GM18873 (cell line): ENCODE measurements around the gene MEF2C.

Source experiments
- ATAC-seq: cut with Tn5 transposase; IDR thresholded peaks from one replicate; pipeline ENCODE4 v1.9.1; 2021; ENCODE audit warnings: mild to moderate bottlenecking, moderate library complexity, moderate number of reproducible peaks; ENCODE audit not compliant: unreplicated experiment, low FRiP score

Gene MEF2C

DNA sequence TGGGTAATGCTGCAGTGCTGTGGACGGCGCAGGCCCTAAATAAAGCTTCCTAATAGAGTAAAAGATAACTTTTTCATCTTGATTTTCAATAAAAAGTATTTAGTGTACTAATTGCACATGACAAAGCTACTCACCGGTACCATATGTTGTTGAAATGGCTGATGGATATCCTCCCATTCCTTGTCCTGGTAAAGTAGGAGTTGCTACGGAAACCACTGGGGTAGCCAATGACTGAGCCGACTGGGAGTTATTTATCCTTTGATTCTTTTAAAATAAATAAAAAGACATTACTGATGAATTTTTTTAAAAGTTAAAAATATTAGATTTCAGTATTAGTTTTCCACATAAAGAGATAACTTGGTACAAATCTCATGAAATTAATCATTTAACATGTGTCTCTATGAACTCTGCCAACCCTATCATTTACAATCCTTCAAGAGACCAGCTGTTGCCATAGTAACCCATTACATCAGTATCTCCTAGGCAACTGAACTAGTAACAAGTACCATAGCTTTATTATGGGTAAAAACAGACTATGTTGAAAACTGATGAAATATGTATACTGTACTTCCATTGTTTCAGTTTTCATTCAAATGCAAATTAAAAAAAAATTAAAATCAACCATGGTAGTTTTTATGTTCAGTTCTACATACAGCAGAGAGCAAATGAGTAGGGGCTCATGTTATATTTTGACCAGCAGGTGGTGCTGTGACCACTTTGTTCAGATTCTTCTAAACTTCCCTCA, 153.7 kb downstream of the MEF2C start:
- ATAC-seq, result peak; percentile 32

DNA sequence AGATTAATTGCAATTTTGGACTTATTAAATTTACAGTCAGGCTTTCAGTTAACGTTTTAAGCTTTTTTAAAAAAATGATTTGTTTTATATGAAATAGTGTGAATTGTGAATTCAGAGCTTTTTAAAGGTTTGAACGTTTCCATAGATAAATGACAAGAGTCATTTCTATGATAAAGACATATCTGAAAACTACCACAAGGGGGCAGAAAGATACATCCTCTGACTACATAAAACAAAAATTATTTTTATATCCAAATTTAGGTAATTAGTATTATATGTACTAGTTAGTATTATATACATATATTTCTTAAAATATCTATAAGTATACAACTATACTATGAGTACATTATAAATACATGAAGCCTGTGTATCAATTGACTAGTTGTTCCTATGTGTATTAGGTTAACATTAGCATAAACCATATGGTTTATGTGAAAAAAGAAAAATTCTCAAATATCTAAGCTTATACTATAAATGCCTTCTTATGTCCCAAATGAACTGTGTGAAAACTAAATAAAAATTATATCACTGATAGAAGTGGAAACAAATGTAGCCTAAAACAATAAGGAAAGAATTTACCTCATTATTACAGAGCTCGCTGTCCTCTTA, 155.2 kb downstream of the MEF2C start:
- no peak for ATAC-seq

DNA sequence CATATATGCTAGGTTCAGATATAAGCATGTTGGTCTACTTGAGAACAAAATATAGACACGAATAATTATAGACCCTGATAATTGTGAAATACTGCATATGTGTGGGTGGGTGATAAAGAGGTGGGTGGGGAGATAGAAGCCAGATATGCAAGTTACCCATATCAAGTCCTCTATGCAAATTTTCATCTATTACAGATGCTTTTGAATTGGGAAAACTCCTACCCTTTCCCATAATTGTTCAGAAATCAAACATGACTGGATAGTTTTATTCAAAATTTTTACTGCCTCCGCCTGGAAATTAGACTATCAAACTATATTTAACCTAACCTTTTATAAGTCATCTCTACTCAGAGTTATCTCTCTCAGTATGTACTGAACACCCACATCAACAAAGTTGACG, 157.5 kb downstream of the MEF2C start:
- ATAC-seq, result no peak

DNA sequence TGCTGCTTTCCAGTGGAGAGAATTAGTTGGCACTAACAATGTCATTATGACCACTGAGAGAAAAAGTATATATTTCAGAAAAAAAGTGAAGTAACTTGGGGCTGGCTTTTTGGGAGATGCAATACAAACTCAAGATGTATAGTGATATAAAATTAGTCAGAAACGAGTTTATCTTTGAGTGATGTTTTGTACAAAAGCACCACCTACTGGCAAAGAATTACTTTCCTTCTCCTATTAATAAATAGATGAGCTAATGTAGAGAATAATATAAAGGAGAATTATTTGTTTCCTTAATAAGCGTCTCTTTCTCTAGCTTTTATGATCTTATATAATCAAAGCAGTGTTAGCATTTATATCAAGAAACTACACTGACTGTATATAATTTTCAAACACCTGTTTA, 158.8 kb downstream of the MEF2C start:
- ATAC-seq, result no peak

DNA sequence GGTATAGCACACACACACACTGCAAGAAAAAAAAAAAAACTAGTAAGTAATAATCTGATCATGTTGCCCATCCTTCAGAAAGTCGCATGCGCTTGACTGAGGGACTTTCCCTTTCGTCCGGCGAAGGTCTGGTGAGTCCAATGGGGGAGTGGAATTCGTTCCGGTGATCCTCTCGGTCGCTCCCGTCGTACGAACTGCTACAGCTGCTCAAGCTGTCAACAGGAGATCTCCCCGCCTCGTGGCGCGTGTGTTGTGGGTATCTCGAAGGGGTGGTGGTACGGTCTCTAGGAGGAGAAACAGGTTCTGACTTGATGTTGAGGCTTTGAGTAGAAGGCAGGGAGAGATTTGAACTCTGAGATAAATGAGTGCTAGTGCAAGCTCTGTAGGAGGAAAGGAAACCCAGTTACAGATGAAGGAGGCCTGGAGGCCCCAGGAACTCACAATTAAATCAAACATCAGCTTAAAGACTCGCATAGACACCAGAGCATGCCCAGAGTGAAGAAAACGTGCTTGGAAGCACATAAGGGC, 160.4 kb downstream of the MEF2C start:
- no peak for ATAC-seq

DNA sequence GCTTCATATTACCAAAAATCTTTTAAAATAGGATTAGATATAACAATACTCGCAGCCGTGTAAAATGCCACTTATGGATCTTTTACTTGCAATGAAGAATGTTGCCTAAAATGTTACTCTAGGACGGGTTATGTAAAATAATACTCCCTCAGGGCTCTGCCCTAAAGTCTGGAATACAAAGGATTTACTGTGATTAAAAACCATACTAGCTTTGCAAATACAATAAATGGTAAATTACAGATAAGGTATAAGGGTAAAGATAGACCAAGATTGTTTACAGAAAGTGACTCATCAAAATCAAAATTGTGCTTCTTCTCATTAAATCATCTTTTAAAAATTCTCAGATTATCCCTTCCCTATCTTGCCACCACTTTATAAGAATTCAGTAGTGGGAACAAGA, 163.6 kb downstream of the MEF2C start:
- ATAC-seq, result no peak

GRCh38 chr5:88718736-88719135, 164.2 kb downstream of the MEF2C start:
- no peak for ATAC-seq

DNA sequence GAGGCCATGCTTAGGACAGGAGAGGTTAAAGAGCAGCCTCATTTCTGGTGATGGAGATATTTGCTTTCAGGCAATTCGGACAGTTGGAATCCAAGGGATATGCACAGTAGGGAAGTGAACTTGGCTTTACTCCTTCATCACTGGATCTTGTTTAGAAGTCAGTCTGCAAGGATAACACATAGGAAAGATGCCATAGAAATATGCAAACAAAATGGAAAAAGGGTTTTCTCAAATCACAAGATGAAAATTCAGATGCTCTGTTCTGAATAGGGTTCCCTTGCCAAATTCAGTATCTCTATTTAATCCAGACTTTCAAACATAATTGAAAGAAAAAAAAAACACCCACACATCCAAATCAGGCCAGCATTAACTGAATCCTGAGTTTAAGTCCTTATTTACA, 166.9 kb downstream of the MEF2C start:
- no peak for ATAC-seq

DNA sequence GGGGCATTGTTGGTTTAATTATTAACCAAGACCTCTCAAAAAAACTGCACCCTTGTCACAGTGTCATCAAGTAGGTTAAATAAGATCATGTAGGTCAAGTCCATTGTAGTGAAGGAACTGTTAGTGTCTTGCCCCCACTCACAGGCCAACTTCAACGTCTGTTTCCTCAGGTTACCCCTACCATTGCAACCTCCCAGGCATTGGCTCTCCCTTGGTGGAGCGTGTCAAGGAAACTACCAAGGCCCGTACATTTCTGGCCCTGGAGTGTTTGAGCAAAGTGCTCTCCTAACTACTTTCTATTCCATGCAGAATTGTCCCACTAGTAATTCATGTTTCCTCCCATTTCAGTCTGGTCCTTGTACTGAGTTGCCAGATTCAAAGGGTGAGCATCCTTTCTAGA, 167.5 kb downstream of the MEF2C start:
- no peak for ATAC-seq

GRCh38 chr5:88713818-88714217, 169.2 kb downstream of the MEF2C start:
- ATAC-seq, result no peak

GRCh38 chr5:88708682-88709398, 174.1 kb downstream of the MEF2C start:
- no peak for ATAC-seq

- ATAC-seq, result no peak
Observed at GRCh38 chr5:88708021-88708420, 175.0 kb downstream of the MEF2C start.

- no peak for ATAC-seq
Observed at GRCh38 chr5:88707216-88707965, 175.6 kb downstream of the MEF2C start.

DNA sequence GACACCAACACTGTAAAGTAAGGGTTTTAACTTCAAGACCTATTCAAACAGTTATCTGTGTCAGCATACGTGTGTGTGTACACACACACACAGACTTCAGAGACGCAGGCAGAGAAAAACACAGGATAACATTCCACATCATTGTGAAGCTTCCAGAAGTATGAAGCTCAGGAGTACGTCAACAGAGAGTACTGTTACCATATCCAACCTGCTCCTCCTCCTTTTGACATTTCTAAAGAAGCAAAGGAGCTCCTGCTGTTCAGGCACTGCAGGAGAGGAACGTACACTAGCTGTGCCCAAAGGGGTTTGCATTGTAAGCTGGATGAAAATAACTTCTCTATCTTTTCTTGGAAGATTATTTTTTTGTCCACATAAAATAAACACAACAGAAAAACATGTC, 180.7 kb downstream of the MEF2C start:
- no peak for ATAC-seq

DNA sequence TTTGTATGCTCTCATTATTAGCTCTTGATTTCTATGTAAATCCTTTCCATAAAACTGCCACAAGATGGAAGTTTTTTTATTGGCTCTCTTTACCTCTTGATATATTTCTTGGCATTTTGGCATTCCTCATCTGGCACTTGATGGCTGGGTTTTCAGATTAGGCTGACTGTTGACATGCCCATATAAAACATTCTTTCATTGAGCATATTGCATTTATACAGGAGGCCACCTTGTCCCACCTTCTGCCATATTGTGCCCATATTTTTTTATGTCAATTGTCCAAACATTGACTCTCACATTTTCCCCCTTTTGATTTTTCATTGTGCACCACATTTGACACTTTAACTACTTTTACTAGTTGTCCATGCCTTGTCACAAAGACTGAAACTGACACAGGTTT, 182.9 kb downstream of the MEF2C start:
- ATAC-seq, result no peak

- ATAC-seq, result no peak
Observed at GRCh38 chr5:88698290-88698689, 184.7 kb downstream of the MEF2C start.

DNA sequence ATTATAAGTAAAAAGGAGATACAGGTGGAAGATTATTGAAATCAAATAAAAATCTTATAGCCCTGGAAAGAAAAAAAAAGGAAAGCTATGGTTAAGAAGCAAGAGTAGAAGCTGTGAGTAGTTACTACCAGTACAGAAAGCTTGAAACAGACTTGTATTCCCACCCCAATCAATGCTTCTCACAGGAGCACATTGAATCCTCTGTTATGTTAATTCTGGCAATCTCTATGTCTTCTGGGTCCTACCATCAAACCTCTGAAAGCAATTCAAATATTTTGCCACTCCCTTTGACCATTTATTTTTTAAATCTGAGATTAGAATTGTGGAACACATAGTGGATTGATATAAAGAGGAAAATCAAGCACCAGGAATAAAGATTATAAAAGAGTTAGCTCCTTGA, 186.5 kb downstream of the MEF2C start:
- no peak for ATAC-seq

DNA sequence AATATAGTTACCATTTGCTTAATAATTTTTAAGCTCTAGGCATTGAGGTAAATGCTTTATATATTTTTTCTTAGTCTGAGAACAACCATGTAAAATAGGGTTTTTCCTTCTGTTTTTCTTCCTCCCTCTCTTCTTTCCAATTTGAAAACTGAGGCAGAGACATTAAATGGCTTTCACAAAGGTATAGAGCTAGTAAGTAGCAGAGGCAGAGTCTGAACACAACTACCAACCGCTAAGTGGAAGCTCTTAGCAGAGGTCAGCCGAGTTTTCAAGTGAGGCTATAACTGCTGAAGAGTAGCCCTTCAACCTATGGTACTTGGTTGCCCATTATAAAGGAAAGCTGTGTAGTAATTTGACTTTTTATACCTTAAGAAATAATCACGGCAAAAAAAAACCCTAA, 187.1 kb downstream of the MEF2C start:
- ATAC-seq, result no peak

- ATAC-seq, result no peak
Observed at GRCh38 chr5:88695232-88695631, 187.8 kb downstream of the MEF2C start.

- ATAC-seq, result no peak
Observed at GRCh38 chr5:88694023-88694679, 188.8 kb downstream of the MEF2C start.
